HepG2 (cell line): Measurements from ENCODE around the gene ZNRD2. TPM values are rescaled to one million over a fixed set of nuclear protein-coding genes. Genes with fewer than 3 reads are reported as not detected.
A peak's percentile ranks its signal among the peaks of the same experiment; 100 is the strongest.

Experiments
- ELK4 ChIP-seq: sonication (generic); formaldehyde crosslinking; IDR thresholded peaks from 2 replicates; pipeline ENCODE4 v1.9.0; 2021; ENCODE audit warnings: missing genetic modification reagents, borderline replicate concordance
- JDP2 ChIP-seq: sonication (generic); formaldehyde crosslinking; IDR thresholded peaks from 2 replicates; pipeline ENCODE4 v1.8.1; 2022; ENCODE audit warnings: missing genetic modification reagents, borderline replicate concordance
- KAT7 ChIP-seq: IDR thresholded peaks from 2 replicates; pipeline ENCODE4 v1.6.1; 2018; ENCODE audit warnings: borderline replicate concordance, missing compliant biosample characterization
- KDM6A ChIP-seq: IDR thresholded peaks from 2 replicates; pipeline ENCODE4 v1.6.1; 2016; ENCODE audit warnings: low read depth
- NRL ChIP-seq: sonication (generic); formaldehyde crosslinking; IDR thresholded peaks from 2 replicates; pipeline ENCODE4 v1.5.0; 2020; ENCODE audit warnings: missing genetic modification reagents, mild to moderate bottlenecking, moderate library complexity, borderline replicate concordance
- ZFP90 ChIP-seq: sonication (generic); formaldehyde crosslinking; IDR thresholded peaks from 2 replicates; pipeline ENCODE4 v1.8.0; 2022; ENCODE audit warnings: missing genetic modification reagents, mild to moderate bottlenecking, inconsistent platforms, borderline replicate concordance
- ZNF362 ChIP-seq: sonication (generic); formaldehyde crosslinking; IDR thresholded peaks from 2 replicates; pipeline ENCODE4 v1.4.0; 2020; ENCODE audit warnings: missing genetic modification reagents, mild to moderate bottlenecking, borderline replicate concordance
- ZNF44 ChIP-seq: sonication (generic); formaldehyde crosslinking; IDR thresholded peaks from 2 replicates; pipeline ENCODE4 v1.5.1; 2020; ENCODE audit warnings: mild to moderate bottlenecking, missing genetic modification reagents
- ZNF451 ChIP-seq: sonication (generic); formaldehyde crosslinking; IDR thresholded peaks from 2 replicates; pipeline ENCODE4 v1.5.0; 2020; ENCODE audit warnings: mild to moderate bottlenecking, missing genetic modification reagents
- polyA plus RNA-seq, 8 experiments: library from polyadenylated mRNA; depleted of rRNA in 3 of 8; stranded (reverse) in 7 of 8; unstranded in 1 of 8; fragments of >200 nt; fragmentation: Illumina TruSeq in 4 of 8; extraction: Trizol in 4 of 8; gene quantifications; 2 replicates each; pipeline versions ENCODE4 v1.2.1 to v1.2.3, GENCODE V29; 2011 to 2016; ENCODE audit warnings: low read depth in 4 of 8, missing spikeins in 1 of 8, mixed read lengths in 1 of 8; ENCODE audit not compliant: insufficient read depth in 1 of 8
- total RNA-seq, 5 experiments: library from RNA; depleted of rRNA; stranded (reverse); fragments of >200 nt; fragmentation: Illumina TruSeq; extraction: Trizol; gene quantifications; 2 replicates each; pipeline ENCODE4 v1.2.3, GENCODE V29; 2016; ENCODE audit warnings: low read depth in 1 of 5
- TF ChIP-seq, protein P1 (sequence below): sonication (generic); formaldehyde crosslinking; IDR thresholded peaks from 2 replicates; pipeline ENCODE4 v1.4.0; 2020; ENCODE audit warnings: low read depth, missing genetic modification reagents
- TF ChIP-seq, protein P2 (sequence below): sonication (generic); formaldehyde crosslinking; IDR thresholded peaks from 2 replicates; pipeline ENCODE4 v1.4.0; 2020; ENCODE audit warnings: missing genetic modification reagents
- TF ChIP-seq, protein P3 (sequence below): IDR thresholded peaks from 2 replicates; pipeline ENCODE4 v1.6.1; 2016; ENCODE audit warnings: missing biosample characterization, missing genetic modification reagents, low read depth

The ZNRD2 gene
- total and polyA plus RNA-seq, 2 of the 13 experiments (the other 11 are each of a cell fraction or from before 2014, with no cell fraction given): 29.2 to 34.0 TPM

- TF ChIP-seq, protein P1, sequence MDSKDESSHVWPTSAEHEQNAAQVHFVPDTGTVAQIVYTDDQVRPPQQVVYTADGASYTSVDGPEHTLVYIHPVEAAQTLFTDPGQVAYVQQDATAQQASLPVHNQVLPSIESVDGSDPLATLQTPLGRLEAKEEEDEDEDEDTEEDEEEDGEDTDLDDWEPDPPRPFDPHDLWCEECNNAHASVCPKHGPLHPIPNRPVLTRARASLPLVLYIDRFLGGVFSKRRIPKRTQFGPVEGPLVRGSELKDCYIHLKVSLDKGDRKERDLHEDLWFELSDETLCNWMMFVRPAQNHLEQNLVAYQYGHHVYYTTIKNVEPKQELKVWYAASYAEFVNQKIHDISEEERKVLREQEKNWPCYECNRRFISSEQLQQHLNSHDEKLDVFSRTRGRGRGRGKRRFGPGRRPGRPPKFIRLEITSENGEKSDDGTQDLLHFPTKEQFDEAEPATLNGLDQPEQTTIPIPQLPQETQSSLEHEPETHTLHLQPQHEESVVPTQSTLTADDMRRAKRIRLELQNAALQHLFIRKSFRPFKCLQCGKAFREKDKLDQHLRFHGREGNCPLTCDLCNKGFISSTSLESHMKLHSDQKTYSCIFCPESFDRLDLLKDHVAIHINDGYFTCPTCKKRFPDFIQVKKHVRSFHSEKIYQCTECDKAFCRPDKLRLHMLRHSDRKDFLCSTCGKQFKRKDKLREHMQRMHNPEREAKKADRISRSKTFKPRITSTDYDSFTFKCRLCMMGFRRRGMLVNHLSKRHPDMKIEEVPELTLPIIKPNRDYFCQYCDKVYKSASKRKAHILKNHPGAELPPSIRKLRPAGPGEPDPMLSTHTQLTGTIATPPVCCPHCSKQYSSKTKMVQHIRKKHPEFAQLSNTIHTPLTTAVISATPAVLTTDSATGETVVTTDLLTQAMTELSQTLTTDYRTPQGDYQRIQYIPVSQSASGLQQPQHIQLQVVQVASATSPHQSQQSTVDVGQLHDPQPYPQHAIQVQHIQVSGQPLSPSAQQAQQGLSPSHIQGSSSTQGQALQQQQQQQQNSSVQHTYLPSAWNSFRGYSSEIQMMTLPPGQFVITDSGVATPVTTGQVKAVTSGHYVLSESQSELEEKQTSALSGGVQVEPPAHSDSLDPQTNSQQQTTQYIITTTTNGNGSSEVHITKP (CRISPR knock-in tag): peak; percentile 92
- TF ChIP-seq ZNF451 (CRISPR knock-in tag) (no peak), ZNF362 (peak; percentile 36; the same call in 1 of the 2 replicates), NRL (CRISPR knock-in tag) (peak; percentile 52; the same call in 1 of the 2 replicates), ZNF44 (CRISPR knock-in tag) (peak; percentile 64; the same call in 1 of the 2 replicates), ELK4 (CRISPR knock-in tag) (no peak), JDP2 (CRISPR knock-in tag) (no peak), KAT7 (CRISPR knock-in tag) (peak; percentile 70; the same call in 1 of the 2 replicates), ZFP90 (no peak; the same call in 1 of the 2 replicates), KDM6A (CRISPR knock-in tag) (no peak)
- TF ChIP-seq, protein P2, sequence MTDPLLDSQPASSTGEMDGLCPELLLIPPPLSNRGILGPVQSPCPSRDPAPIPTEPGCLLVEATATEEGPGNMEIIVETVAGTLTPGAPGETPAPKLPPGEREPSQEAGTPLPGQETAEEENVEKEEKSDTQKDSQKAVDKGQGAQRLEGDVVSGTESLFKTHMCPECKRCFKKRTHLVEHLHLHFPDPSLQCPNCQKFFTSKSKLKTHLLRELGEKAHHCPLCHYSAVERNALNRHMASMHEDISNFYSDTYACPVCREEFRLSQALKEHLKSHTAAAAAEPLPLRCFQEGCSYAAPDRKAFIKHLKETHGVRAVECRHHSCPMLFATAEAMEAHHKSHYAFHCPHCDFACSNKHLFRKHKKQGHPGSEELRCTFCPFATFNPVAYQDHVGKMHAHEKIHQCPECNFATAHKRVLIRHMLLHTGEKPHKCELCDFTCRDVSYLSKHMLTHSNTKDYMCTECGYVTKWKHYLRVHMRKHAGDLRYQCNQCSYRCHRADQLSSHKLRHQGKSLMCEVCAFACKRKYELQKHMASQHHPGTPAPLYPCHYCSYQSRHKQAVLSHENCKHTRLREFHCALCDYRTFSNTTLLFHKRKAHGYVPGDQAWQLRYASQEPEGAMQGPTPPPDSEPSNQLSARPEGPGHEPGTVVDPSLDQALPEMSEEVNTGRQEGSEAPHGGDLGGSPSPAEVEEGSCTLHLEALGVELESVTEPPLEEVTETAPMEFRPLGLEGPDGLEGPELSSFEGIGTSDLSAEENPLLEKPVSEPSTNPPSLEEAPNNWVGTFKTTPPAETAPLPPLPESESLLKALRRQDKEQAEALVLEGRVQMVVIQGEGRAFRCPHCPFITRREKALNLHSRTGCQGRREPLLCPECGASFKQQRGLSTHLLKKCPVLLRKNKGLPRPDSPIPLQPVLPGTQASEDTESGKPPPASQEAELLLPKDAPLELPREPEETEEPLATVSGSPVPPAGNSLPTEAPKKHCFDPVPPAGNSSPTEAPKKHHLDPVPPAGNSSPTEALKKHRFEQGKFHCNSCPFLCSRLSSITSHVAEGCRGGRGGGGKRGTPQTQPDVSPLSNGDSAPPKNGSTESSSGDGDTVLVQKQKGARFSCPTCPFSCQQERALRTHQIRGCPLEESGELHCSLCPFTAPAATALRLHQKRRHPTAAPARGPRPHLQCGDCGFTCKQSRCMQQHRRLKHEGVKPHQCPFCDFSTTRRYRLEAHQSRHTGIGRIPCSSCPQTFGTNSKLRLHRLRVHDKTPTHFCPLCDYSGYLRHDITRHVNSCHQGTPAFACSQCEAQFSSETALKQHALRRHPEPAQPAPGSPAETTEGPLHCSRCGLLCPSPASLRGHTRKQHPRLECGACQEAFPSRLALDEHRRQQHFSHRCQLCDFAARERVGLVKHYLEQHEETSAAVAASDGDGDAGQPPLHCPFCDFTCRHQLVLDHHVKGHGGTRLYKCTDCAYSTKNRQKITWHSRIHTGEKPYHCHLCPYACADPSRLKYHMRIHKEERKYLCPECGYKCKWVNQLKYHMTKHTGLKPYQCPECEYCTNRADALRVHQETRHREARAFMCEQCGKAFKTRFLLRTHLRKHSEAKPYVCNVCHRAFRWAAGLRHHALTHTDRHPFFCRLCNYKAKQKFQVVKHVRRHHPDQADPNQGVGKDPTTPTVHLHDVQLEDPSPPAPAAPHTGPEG: 0 out of 2 replicates have a peak, but pooled peaks have one; percentile 3
- TF ChIP-seq, protein P3, sequence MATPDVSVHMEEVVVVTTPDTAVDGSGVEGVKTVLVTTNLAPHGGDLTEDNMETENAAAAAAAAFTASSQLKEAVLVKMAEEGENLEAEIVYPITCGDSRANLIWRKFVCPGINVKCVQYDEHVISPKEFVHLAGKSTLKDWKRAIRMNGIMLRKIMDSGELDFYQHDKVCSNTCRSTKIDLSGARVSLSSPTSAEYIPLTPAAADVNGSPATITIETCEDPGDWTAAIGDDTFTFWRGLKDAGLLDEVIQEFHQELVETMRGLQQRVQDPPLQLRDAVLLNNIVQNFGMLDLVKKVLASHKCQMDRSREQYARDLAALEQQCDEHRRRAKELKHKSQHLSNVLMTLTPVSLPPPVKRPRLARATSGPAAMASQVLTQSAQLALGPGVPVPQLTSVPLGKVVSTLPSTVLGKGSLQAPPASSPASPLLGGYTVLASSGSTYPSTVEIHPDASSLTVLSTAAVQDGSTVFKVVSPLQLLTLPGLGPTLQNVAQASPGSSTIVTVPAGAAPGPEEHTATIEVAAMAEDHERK (CRISPR knock-in tag): peak; percentile 87
Measured at GRCh38 chr11:65569973-65570918, at the start of gene ZNRD2 (continued).
